OCI-LY3 (cell line): ENCODE results near the gene NRXN3.

Experiments used
- H2AFZ ChIP-seq: fragments of 200-600, 300-600 bp; shearing (Covaris generic); 2 replicates; pipeline ENCODE4 v1.6.0; 2014; ENCODE audit warnings: antibody characterized with exemption, low read depth, low read length
- H3K27ac ChIP-seq: fragments of 200-600, 300-600 bp; sonication (generic); 2 replicates; pipeline ENCODE4 v1.5.1; 2014; ENCODE audit warnings: mild to moderate bottlenecking, low read length, moderate library complexity, mixed read lengths
- H3K27me3 ChIP-seq: fragments of 200-600, 300-600 bp; sonication (generic); 2 replicates; pipeline ENCODE4 v1.6.1; 2014; ENCODE audit warnings: low read depth, low read length, mixed read lengths
- H3K36me3 ChIP-seq: fragments of 200-600, 300-600 bp; sonication (generic); replicated peaks from 2 replicates; pipeline ENCODE3; 2014; ENCODE audit warnings: low read depth, low read length, mixed read lengths
- H3K4me1 ChIP-seq: fragments of 300-600, 200-600 bp; sonication (generic); 2 replicates; pipeline ENCODE4 v1.6.1; 2014; ENCODE audit warnings: low read length, mixed read lengths
- H3K4me2 ChIP-seq: fragments of 200-600, 300-600 bp; sonication (generic); 2 replicates; pipeline ENCODE4 v1.6.1; 2014; ENCODE audit warnings: low read length, mixed read lengths
- H3K4me3 ChIP-seq: fragments of 300-600, 200-600 bp; sonication (generic); 2 replicates; pipeline ENCODE4 v1.5.1; 2014; ENCODE audit warnings: antibody characterized with exemption, mild to moderate bottlenecking, low read length, moderate library complexity
- H3K79me2 ChIP-seq: fragments of 300-600, 200-600 bp; shearing (Covaris generic); 2 replicates; pipeline ENCODE4 v1.6.1; 2014; ENCODE audit warnings: mild to moderate bottlenecking, low read length, mixed read lengths
- H3K9ac ChIP-seq: fragments of 300-600, 200-600 bp; shearing (Covaris generic); 2 replicates; pipeline ENCODE4 v1.6.0; 2014; ENCODE audit warnings: mild to moderate bottlenecking, low read length, moderate library complexity
- H3K9me3 ChIP-seq: fragments of 200-600, 300-600 bp; shearing (Covaris generic); 2 replicates; pipeline ENCODE4 v1.6.1; 2014; ENCODE audit warnings: low read length, mixed read lengths; ENCODE audit not compliant: insufficient read depth
- H4K20me1 ChIP-seq: fragments of 200-600, 300-600 bp; sonication (generic); 2 replicates; pipeline ENCODE4 v1.6.1; 2016; ENCODE audit warnings: low read length, mixed read lengths; ENCODE audit not compliant: insufficient read depth
- CTCF ChIP-seq: fragments of 200-600, 300-600 bp; sonication (generic); IDR thresholded peaks from 2 replicates; pipeline ENCODE4 v1.5.1; 2014; ENCODE audit warnings: antibody characterized with exemption, low read length, low read depth
- EZH2phosphoT487 ChIP-seq: fragments of 200-600 bp; shearing (Covaris generic); IDR thresholded peaks from 2 replicates; pipeline ENCODE4 v1.6.1; 2018; ENCODE audit warnings: antibody characterized with exemption, mixed run types, low read depth

The NRXN3 gene

GRCh38 chr14:78763746-78764145, 593.6 kb downstream of the NRXN3 start:
- no peaks in the 10 kb centered on the region for H3K36me3 ChIP-seq
- H2AFZ ChIP-seq, result no peak overlapping the region
- H3K27ac ChIP-seq, result no peak overlapping the region
- no peaks in the 10 kb centered on the region for H3K27me3 ChIP-seq
- H3K9me3 ChIP-seq, result no peaks in the 10 kb centered on the region
- no peaks in the 10 kb centered on the region for H3K79me2 ChIP-seq
- TF ChIP-seq EZH2phosphoT487, result no peak
- TF ChIP-seq CTCF, result no peak
- H3K4me1 ChIP-seq, result no peaks in the 10 kb centered on the region
- no peak overlapping the region for H3K9ac ChIP-seq
- H4K20me1 ChIP-seq, result no peaks in the 10 kb centered on the region
- no peak overlapping the region for H3K4me2 ChIP-seq
- H3K4me3 ChIP-seq, result no peak overlapping the region

GRCh38 chr14:78764240-78764639, 594.1 kb downstream of the NRXN3 start:
- no peak overlapping the region for H3K27ac ChIP-seq
- no peaks in the 10 kb centered on the region for H3K79me2 ChIP-seq
- H4K20me1 ChIP-seq, result no peaks in the 10 kb centered on the region
- no peaks in the 10 kb centered on the region for H3K4me1 ChIP-seq
- H3K9me3 ChIP-seq, result no peaks in the 10 kb centered on the region
- no peaks in the 10 kb centered on the region for H3K27me3 ChIP-seq
- H2AFZ ChIP-seq, result no peak overlapping the region
- no peak overlapping the region for H3K4me2 ChIP-seq
- H3K9ac ChIP-seq, result no peak overlapping the region
- H3K4me3 ChIP-seq, result no peak overlapping the region
- H3K36me3 ChIP-seq, result no peaks in the 10 kb centered on the region
- no peak for TF ChIP-seq CTCF
- no peak for TF ChIP-seq EZH2phosphoT487

DNA sequence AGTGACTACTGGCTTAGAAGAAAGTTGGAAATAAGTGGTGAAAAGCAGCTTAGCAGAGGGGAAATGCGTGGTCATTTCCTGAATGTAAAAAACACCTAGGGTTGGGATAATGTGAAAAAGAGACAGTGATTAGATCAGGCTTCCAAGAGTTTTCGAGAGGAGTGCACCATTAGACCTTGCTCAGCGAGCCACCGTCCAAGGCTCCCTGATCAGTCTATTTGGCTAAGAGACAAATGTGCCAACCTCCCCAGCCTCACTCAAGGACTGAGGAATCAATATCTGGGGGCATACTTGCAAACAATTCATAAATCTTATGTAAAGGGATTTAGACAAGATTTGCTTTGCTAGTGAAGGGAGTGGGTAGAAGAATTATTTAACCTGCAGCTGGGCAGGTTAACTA, 594.5 kb downstream of the NRXN3 start:
- no peaks in the 10 kb centered on the region for H3K4me1 ChIP-seq
- H4K20me1 ChIP-seq, result no peaks in the 10 kb centered on the region
- H3K9ac ChIP-seq, result no peak overlapping the region
- no peak overlapping the region for H3K4me2 ChIP-seq
- no peaks in the 10 kb centered on the region for H3K79me2 ChIP-seq
- no peaks in the 10 kb centered on the region for H3K27me3 ChIP-seq
- no peak overlapping the region for H2AFZ ChIP-seq
- H3K27ac ChIP-seq, result no peak overlapping the region
- H3K9me3 ChIP-seq, result no peaks in the 10 kb centered on the region
- H3K4me3 ChIP-seq, result no peak overlapping the region
- TF ChIP-seq EZH2phosphoT487 (no peak), CTCF (no peak)
- H3K36me3 ChIP-seq, result no peaks in the 10 kb centered on the region

GRCh38 chr14:78767436-78767835, 597.3 kb downstream of the NRXN3 start:
- no peaks in the 10 kb centered on the region for H3K27me3 ChIP-seq
- H3K9ac ChIP-seq, result no peak overlapping the region
- no peaks in the 10 kb centered on the region for H4K20me1 ChIP-seq
- TF ChIP-seq EZH2phosphoT487 (no peak), CTCF (no peak)
- no peak overlapping the region for H3K27ac ChIP-seq
- no peak overlapping the region for H3K4me2 ChIP-seq
- no peak overlapping the region for H3K4me3 ChIP-seq
- no peaks in the 10 kb centered on the region for H3K4me1 ChIP-seq
- H3K9me3 ChIP-seq, result no peaks in the 10 kb centered on the region
- H2AFZ ChIP-seq, result no peak overlapping the region
- no peaks in the 10 kb centered on the region for H3K79me2 ChIP-seq
- no peaks in the 10 kb centered on the region for H3K36me3 ChIP-seq
